Myocyte (in vitro differentiated cells): Measurements from ENCODE around the gene TEAD2. TPM values are rescaled to one million over a fixed set of nuclear protein-coding genes. Genes with fewer than 3 reads are reported as not detected.
A peak's percentile ranks its signal among the peaks of the same experiment; 100 is the strongest.

Experiments
- DNase-seq: peaks from one replicate; pipeline ENCODE4 v3.0.0-alpha.2; 2012; ENCODE audit warnings: low read depth
- total RNA-seq: library from RNA; depleted of rRNA; stranded (reverse); fragments of >200 nt; gene quantifications from 2 replicates; pipeline ENCODE4 v1.2.3, GENCODE V29; 2014

Gene TEAD2
- total RNA-seq, 1 donor from 2014 or later, result 43.8 TPM

- no peak for DNase-seq
Observed at GRCh38 chr19:49348305-49349189, 13.7 kb downstream of the TEAD2 start.

- DNase-seq, result peak; percentile 44
Observed at GRCh38 chr19:49347835-49348234, 14.4 kb downstream of the TEAD2 start.

- DNase-seq, result no peak
Observed at GRCh38 chr19:49347191-49347590, 15.0 kb downstream of the TEAD2 start.

GRCh38 chr19:49344505-49345423 is 17.5 kb downstream of the TEAD2 start:
- no peak for DNase-seq

- DNase-seq, result no peak
Observed at GRCh38 chr19:49343123-49343522, 19.1 kb downstream of the TEAD2 start.

- no peak for DNase-seq
Observed at GRCh38 chr19:49342291-49342721, 19.9 kb downstream of the TEAD2 start.

GRCh38 chr19:49340865-49341718 is 21.1 kb downstream of the TEAD2 start:
- DNase-seq, result no peak

- DNase-seq, result no peak
Observed at GRCh38 chr19:49340069-49340864, 21.9 kb downstream of the TEAD2 start.

- DNase-seq, result no peak
Observed at GRCh38 chr19:49339301-49340068, 22.7 kb downstream of the TEAD2 start.

- no peak for DNase-seq
Observed at GRCh38 chr19:49338691-49339300, 23.4 kb downstream of the TEAD2 start.

GRCh38 chr19:49338023-49338677 is 24.1 kb downstream of the TEAD2 start:
- no peak for DNase-seq

- DNase-seq, result no peak
Observed at GRCh38 chr19:49337267-49338022, 24.8 kb downstream of the TEAD2 start.

- no peak for DNase-seq
Observed at GRCh38 chr19:49336482-49337266, 25.5 kb downstream of the TEAD2 start.

GRCh38 chr19:49335784-49336481 is 26.3 kb downstream of the TEAD2 start:
- no peak for DNase-seq

- no peak for DNase-seq
Observed at GRCh38 chr19:49335071-49335783, 27.0 kb downstream of the TEAD2 start, which contains the start of gene CD37. Gene CD37 (plus strand): TSS chr19:49335406. CDS start chr19:49335541, 135 bp downstream.
